PFSK-1 (cell line): ENCODE measurements around the gene RBMS3.

Source experiments
- POLR2AphosphoS5 ChIP-seq: IDR thresholded peaks from 2 replicates; pipeline ENCODE4 v1.6.1; 2012; ENCODE audit warnings: low read depth, mild to moderate bottlenecking, control low read depth, low read length, moderate library complexity
- REST ChIP-seq, 2 experiments: IDR thresholded peaks; 2 replicates each; pipeline versions ENCODE4 v1.6.1 to v1.8.0; 2011 to 2012; ENCODE audit warnings: low read depth in 2 of 2, low read length in 2 of 2, control low read depth in 1 of 2, inconsistent platforms in 1 of 2, mild to moderate bottlenecking in 1 of 2, moderate library complexity in 1 of 2; ENCODE audit not compliant: insufficient read depth in 1 of 2
- TAF1 ChIP-seq: IDR thresholded peaks from 2 replicates; pipeline ENCODE4 v1.6.1; 2012; ENCODE audit warnings: low read length, control low read depth, borderline replicate concordance; ENCODE audit not compliant: insufficient read depth

GRCh38 chr3:29408676-29409075 is 127.8 kb downstream of the RBMS3 start:
- no peak for TF ChIP-seq POLR2AphosphoS5
- TF ChIP-seq REST (IDR thresholded peaks at IDR 0.05; ENCODE audit: insufficient read depth in 1 of 2, low read depth in 2 of 2, low read length in 2 of 2) = no peak
- no peak for TF ChIP-seq TAF1
